Activated CD8-positive, alpha-beta memory T cell treated with anti-CD3 and anti-CD28 coated beads for 24 hours (primary cell): ENCODE results near the gene SLC25A4.
A peak's percentile ranks its signal among the peaks of the same experiment; 100 is the strongest.

Experiments
- DNase-seq: peaks from one replicate; pipeline ENCODE4 v3.0.0-alpha.2; 2020

SLC25A4 gene

GRCh38 chr4:185122681-185123345 is 20.3 kb upstream of the SLC25A4 start:
- DNase-seq, result no peak

- no peak for DNase-seq
Measured at GRCh38 chr4:185124006-185124405, 19.1 kb upstream of the SLC25A4 start.

GRCh38 chr4:185127021-185127925 is 15.8 kb upstream of the SLC25A4 start:
- DNase-seq, result peak; percentile 64

- peak; percentile 71 for DNase-seq
Measured at GRCh38 chr4:185128272-185129119, 14.6 kb upstream of the SLC25A4 start.

GRCh38 chr4:185134307-185134869 is 8.7 kb upstream of the SLC25A4 start:
- DNase-seq, result no peak

- DNase-seq, result no peak
Measured at GRCh38 chr4:185137233-185137925, 5.7 kb upstream of the SLC25A4 start.

GRCh38 chr4:185138161-185138560 is 4.9 kb upstream of the SLC25A4 start:
- no peak for DNase-seq

- no peak for DNase-seq
Measured at GRCh38 chr4:185139736-185140135, 3.3 kb upstream of the SLC25A4 start.

GRCh38 chr4:185141777-185142176 is 1.3 kb upstream of the SLC25A4 start:
- no peak for DNase-seq

GRCh38 chr4:185142564-185142911 is 528 bp upstream of the SLC25A4 start:
- DNase-seq, result no peak

GRCh38 chr4:185143601-185143969 is 519 bp downstream of the SLC25A4 start:
- DNase-seq, result no peak

- no peak for DNase-seq
Measured at GRCh38 chr4:185144601-185145240, 1.7 kb downstream of the SLC25A4 start.

GRCh38 chr4:185145572-185145971 is 2.5 kb downstream of the SLC25A4 start:
- no peak for DNase-seq

- DNase-seq, result no peak
Measured at GRCh38 chr4:185149392-185149791, 6.3 kb downstream of the SLC25A4 start.

GRCh38 chr4:185151296-185151695 is 8.2 kb downstream of the SLC25A4 start:
- no peak for DNase-seq

GRCh38 chr4:185165605-185166063 is 22.6 kb downstream of the SLC25A4 start:
- DNase-seq, result peak; percentile 67

- no peak for DNase-seq
Measured at GRCh38 chr4:185167234-185167633, 24.2 kb downstream of the SLC25A4 start.

- no peak for DNase-seq
Measured at GRCh38 chr4:185171373-185172071, 28.5 kb downstream of the SLC25A4 start.

- DNase-seq, result no peak
Measured at GRCh38 chr4:185179488-185179887, 36.4 kb downstream of the SLC25A4 start.

- no peak for DNase-seq
Measured at GRCh38 chr4:185182239-185182638, 39.2 kb downstream of the SLC25A4 start.

- DNase-seq, result peak; percentile 81
Measured at GRCh38 chr4:185183622-185184281, 40.7 kb downstream of the SLC25A4 start.
